Right renal cortex interstitium (tissue), 3 donors: Measurements from ENCODE around the gene OBSCN. TPM values are rescaled to one million over a fixed set of nuclear protein-coding genes. Genes with fewer than 3 reads are reported as not detected.

Source experiments
- DNase-seq, 3 donors: peaks; one replicate each; pipeline ENCODE4 v3.0.0-alpha.2; 2013; ENCODE audit warnings: low read depth in 3 of 3, low spot score in 2 of 3
- polyA plus RNA-seq, 3 donors: library from polyadenylated mRNA; unstranded; fragments of 120-200 nt; gene quantifications; one replicate each; pipeline ENCODE4 v1.2.1, GENCODE V29; 2013; ENCODE audit not compliant: insufficient read length in 3 of 3

The OBSCN gene
- polyA plus RNA-seq, 3 donors = 20.2 to 22.0 (median 20.9) TPM

DNA sequence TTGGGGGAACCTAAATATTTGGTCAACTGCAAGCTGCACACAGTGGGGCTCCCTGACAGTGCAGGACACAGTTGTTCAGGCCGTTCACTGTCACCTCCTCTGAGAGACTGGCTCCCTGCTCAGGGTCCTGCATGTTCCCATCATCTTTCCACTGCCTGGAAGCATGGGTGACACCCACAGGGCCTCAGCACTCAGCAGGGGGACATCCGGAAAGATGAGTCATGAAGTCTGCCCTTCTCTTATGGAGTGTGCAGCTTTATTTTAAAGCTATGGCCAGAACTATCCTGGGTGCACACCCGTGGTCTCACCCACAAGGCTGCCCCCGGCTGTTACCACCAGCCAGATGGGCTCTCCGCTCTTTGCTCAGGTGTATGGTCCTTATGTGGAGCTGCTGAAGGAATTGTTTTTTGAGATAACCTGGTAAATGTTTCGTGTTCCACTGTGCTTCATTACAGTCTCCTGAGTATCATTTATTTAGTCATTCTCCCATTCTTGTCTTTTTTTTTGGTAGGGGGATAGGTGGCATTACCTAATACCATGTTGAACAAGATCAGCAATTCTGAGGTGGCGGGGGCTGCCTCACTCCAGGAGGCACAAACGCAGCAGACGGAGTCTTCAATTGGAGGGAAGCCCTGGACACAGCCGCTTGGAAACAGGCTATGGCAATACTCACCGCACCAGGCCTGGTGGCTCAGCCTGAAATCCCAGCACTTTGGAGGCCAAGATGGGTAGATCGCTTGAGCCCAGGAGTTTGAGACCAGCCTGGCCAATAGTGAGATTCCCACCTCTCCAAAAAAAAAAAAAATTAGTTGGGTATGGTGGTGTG, 184.5 kb downstream of the OBSCN start:
- DNase-seq = no peak

DNA sequence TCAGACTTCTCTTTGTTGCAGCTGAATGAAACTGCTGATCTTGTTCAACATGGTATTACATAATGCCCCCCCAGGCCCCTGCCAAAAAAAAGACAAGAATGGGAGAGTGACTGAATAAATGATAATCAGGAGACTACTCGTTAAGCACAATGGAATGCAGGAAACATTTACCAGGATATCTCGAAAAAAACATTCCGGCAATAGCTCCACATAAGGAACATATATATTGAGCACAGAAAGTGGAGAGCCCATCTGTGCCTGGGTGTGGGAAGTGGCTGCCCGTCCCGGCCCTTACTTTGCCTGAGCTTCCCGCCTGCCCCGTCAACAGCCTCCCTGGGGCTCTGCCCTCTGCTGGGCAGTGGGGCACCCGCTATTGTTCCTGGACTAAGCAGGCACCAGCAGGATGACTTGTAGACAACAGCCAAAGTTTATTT, 185.4 kb downstream of the OBSCN start:
- no peak for DNase-seq

DNA sequence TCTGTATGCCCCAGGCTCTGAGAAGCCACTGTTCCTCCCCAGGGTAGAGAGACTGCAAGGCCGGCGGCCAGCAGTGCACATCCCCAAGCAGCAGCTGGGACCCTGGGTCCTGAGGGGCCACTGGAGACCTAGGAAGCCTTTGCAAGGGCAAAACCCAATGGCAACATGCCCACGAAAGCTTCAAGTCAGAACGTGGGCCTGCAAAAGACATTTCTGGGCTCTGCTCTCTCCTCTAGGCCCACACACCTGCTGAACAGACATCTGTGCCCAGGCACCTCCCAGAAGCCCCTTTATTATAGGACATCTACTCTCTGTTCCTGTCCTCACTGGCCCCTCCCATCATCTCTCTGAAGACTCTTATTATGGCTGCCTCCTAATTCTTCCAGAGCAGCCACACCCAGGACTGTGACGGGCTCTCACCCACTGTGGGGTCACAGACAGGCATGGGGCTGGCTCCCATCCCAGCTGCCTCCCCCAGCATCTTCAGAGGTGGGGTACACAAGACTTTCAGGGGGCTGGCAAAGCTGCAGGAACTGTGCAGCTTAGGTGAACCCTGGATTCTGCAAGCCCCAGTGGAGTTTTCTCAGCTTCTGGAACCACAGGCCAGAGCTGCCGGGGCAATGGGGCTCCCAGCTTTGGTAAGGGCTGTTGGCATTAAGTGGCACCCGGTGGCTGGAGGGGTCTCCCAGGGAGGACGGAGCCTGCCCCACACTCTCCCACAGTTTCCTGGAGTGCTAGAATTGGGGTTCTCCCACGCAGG, 186.1 kb downstream of the OBSCN start:
- DNase-seq = no peak

DNA sequence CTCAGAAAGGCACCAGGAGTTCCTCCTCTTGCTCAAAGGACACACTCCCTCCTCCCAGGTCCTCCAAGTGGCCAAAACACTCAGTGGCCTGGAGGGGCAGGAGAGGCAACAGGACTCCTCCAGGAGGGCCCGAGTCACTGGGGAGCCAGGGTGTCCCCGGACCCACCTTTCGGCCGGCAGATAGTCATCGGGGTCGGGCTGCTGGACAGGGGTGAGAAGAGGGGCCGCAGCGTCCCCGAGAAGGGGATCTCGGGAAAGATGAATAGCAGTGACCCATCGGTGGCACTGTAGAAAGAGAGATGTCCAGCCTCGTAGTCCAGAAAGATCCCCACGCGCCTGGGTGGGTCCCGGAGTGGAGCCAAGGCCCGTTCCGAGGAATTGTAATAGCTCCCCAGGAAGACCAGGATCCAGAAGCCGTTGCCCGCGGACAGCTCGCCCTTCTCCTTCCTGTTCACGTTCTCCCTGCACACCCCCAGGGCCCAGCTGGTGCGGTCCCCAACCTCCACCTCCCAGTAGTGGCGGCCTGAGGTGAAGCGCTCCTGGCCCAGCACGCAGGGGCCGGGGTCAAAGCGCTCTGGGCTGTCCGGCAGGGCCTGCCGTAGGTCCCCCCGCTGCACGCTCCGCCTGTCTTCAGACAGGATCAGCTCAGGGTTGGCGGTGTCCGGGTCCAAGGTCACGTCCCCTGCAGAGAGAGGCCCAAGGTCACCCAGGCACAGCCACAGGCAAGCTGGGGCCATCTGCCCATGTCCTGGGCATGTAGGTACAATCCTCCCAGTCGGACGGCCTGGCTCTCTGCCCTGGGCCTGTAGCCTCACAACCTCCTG, 186.9 kb downstream of the OBSCN start:
- DNase-seq = no peak

DNA sequence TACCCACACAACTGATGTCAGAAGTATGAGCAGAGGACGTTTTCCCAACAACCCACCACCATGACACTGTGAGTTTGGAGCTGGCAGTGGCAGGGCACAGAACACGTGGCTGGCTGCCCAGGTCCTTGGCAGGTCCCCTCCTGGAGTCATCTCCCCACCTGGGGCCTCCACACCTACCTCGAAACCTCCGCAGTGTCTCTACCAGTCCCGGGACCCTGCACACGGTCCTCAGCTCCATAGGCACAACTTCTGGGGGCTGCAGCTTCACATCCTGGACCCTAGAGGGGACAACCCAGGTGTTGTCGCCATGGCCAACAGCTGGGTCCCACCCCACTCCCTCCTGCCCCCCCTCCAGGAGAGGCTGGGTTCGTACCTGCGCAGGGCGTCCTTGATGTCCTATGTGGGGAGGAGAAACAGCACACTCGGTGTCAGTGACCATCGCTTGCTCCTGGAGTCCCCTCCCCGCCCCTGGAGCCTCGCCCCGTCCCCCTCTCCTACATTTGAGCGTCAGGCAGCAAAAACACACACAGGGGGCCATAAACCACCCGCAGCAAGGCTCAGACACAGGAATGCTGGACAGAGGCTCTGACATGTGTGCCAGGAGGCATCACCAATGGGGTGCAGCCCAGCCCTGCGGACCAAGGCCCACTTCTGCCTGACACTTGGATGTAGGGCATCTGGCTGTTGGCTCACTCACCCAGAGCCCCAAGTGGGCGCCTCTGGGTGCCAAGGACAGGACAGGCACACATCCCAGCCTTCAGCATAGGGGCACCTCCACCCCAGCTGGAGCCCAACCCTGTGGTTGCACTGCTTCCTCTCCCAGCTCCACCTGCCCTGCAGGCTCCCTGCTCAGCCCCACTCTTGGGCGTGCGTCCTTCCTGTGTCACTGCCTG, 189.2 kb downstream of the OBSCN start:
- no peak for DNase-seq

DNA sequence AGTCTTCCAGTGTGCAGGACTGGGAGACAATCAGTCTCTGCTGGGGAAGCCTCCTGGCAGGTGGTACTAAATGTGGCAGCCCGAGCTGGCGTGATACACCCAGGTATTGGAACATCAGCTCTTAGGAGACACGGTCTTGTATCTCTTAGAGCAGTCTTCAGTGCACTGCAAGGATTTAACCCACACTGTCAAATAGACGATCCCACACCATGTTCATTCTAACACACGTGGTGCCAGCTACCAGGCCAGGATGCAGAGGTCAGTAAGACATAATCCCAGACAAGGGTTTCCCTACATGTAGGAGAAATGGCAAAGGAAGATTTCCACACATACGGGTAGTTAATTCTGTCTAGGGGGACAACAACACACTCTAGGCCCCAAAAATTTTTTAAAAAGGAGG, 190.1 kb downstream of the OBSCN start:
- DNase-seq = no peak

DNA sequence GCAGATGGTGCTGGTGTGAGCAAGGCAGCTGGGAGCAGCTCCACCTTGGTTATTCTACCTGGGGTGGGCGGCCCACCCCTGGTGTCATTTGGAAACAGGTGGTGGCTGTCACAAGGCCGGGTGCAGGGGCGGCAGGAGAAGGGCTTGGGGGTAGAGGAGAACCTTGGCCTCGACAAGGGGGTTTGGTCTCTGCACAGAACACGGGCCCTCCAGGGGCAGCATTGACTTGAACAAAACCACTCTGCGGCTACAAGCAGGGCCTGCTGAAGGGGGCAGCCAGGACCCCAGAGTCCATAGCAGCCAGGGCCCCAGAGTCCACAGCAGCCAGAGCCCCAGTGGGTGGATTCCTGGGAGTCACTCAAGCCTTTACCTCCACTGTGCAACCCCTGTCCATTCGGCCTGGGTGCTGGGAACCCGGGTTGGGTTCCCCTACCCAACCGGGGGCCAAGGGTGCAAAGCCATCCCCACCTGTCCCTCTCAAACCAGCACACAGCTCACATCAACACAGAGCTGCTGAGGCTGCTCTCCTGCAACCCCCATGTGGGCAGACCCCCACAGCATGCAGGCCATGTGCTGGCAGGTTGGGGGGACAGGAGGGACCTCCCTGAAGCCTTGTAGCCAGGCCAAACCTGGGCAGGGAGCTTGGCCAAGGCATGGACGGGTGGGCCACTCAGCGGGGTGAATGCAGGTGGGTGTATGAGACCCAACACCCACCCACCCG, 191.1 kb downstream of the OBSCN start:
- no peak for DNase-seq

DNA sequence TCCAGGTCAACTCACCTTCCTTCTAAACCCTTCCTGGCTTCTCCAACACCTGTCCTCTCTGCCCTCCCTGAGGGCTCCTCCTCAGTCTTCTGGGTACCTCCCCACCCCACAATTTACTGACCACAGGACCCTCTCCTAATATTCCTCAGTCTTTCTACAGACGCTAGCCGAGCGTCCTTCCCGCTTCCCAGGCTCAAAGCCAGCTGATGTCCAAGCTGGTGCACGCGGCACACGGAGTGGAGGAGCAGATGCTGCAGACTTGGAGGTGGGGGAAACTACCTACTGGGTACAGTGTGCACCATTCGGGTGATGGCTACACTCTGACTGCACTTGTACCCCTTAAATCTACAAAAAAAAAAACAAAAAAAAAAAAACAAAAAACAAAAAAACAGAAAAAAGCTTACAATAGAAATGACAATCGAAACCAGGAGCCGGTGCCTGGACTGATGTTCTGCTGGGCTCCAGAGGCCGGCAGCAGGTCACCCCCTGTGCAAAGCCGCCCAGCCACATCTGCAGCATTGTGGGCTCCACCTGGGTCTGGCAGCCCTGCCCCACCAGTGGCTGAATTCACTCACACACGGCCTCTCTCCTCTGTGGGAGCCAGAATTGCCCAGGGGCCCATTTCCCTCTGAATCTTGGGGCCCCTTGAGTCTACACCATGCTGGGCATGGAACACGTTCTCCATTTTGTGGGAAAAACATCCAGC, 191.8 kb downstream of the OBSCN start:
- DNase-seq = no peak

DNA sequence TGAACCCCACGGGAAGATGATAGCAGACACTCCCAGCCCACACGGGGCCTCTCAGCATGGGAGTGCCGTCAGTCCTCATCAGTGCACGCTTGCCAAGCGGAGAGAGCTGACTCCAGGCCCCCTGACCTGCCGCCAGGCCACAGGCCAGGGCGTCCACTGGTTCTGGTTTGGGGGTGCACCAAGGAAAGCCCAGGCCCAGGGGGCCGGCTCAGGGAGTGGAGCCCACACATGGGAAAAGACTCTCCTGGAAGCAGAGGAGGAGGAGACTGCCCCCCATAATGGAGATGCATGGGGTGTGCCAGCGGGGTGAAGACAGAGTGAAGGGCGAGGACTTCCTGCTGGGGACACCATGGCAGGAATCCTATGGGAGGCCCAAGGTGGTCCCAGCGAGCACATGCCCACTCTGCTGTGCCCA, 192.4 kb downstream of the OBSCN start:
- no peak for DNase-seq

DNA sequence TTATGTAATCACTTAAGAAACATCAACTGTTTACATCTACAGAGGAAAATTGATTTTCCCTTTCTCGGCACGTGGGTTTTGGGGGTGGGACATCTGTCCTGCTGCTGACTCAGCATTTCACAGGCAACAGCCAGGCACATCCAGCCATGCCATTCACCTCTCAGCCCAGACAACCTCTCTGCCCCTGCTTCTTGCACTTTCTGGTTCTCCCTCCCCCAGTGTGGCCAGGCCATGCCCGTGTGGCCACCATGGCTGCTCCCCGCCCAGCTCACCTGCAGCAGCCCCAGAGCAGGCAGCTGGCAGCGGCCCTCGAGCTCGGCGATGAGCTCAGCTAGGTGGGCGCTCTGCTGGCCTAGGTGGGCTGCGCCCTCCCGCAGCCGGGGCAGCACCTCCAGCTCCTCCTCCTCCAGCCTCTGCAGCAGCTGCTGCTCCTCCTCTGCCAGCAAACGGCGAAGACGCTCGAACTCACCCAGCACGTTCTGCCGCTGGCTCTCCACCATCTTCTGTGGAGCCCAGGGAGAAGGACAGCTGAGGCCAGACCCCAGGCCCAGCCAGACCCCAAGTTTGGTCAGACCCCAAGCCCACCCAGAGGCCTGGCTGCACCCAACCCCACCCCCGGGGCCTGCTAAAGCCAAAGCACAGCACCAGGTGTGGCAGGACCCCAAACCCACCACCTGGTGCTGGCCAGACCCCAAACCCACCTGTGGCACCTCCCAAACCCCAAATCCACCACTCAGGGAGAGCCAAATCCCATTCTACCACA, 193.0 kb downstream of the OBSCN start:
- no peak for DNase-seq

DNA sequence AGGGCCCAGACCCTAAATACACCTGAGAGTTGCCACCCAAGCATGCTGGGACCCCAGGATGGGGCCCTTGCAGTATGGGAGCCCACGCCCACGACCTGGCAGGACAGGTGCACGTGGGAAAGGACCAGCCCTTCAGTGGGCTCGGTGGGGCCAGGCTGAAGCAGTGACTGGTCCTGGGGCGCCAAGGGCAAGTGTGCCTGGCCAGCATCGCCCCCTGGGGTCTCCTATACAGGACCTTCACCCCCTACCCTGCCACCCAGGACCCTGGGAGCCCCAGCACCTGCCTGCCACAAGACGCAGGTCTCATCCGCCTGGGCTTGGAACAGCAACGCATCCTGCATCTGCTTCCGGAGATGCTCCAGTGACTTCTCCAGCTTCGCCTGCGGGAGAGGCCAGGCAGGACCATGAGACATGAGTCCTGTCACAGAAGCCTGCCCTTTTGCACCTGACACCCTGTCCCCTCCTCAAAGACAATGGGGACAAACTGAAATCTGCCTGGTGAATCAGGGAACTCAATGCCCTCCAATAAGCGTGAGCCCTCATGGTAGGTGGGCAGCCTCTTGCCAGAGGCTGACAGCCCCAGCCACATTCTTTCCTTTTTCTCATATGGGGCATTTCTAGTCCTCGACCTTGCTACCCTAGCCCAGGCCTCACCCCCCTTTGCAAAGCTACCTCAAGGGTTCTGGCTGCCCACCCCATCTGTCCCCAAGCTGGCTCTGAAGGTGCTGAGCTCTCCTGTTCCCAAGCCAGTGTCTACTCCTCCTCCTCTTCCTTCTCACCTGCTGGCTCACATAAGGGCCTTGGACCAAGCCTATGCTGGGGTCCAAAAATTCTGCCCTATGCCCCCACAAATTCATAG, 194.2 kb downstream of the OBSCN start:
- no peak for DNase-seq

DNA sequence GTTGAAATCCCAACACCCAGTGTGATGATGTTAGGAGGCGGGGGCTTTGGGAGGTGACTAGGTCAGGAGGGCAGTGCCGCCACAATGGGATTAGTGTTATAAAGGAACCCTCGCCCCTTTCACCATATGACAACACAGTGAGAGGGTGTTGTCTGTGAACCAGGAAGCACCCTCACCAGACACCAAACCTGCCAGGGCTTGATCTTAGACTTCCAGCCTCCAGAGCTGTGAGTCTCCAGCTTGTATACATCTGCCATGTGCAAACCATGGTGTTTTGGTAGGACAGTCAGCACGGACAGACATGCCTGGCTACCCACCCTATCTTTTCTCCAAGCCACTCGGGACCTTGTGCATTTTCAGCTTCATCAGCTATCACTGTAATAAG, 194.8 kb downstream of the OBSCN start:
- no peak for DNase-seq

DNA sequence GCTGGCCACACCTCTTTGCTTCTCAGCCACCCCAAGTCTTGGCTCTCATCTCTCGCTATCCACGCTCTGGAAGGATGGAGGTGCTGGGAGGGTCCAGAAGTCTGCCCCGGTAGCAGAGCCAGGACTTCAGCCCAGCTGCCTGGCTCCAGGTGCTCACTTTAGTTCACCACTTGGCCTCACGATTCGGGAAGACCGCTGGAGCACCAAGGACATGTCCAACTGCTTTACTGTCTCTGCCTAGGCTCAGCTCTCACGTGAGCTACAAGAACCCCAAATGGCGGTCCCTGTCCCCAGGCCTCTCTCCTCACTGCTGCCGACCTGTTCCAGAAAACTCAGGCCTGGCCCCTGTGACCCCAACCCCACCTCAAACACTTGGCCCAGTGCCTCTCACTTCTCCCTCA, 195.4 kb downstream of the OBSCN start:
- DNase-seq = no peak

DNA sequence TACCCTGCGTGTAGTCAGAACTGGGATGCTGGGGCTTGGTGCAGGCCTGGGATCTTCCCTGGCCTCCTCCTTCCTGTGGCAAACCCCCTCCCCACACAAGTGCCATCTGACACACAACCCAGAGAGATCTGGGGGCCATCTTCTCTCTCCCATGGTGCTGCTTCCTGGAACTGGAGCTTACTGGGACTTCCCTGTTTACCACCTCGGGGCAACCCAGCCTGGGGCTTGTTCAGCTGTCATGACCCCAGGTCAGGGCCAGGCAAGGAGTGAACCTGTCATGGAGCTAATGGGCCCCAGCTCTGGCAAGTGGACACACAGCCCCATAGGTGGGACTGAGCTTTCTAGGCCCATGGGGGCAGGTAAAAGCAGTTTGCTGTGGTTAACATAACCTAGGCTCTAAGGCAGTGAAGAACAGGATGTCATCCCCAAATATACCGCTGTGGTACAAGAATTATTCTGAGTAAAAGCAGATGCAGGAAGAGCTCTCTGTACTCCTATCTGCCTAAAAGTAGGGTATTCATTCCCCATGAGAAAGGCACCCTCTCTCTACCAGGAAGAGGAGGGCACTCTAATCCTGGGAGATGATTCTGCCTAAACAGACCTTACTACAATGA, 196.4 kb downstream of the OBSCN start:
- DNase-seq = no peak

DNA sequence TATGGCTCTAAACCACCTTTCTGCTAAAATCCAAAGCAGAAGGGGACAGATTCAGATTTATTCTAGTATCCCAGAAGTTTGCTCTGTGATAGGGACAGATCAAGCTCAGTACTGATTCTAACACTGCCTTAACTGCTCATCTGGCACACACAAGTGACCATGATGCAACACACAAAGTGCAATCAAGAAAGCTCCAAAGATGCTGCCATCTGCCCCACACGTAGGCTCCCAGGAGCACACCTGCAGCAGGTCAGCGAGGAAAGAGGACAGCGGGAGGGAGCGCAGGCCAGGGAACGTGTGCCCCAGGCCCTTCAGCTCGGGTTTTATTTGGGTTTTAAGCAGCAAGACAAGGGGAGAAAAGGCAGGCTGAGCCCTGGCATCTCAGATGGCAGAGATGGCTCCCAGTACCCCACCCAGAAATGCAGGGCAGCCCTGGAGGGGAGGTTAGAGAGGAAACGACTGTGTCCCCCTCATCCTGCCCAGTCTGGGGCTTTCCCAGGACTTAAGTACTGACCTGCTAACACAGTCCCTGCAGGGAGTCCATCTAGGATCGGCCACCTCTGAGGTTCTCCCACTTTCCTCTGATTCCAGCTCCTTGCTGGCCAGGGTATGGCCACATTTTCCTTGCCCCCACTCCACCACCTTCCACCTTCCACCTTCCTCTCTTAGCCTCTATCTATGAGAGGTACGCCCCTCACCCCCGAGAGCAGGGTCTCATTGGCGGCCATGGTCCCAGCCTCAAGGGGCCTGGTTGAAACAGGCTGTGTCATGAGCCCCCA, 197.5 kb downstream of the OBSCN start:
- no peak for DNase-seq

DNA sequence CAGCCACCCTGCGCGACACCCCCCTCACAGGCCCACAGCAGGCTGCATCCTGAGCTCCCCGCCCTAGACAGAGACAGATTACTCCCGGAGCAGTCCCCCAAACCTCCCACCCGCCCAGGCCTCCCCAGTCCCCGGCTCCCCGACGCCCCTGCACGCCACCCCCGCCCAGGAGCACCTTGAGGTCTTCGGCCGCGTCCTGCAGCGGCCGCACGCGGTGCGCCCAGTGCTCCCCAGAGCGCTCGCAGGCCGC, 198.1 kb downstream of the OBSCN start:
- DNase-seq = no peak
